ENCODE data around the gene PDCD1LG2. TPM values are rescaled to one million over a fixed set of nuclear protein-coding genes. Genes with fewer than 3 reads are reported as not detected.

PDCD1LG2 gene
- total RNA-seq, 2 experiments from 2014 or later: 0.44 to 1.0 TPM

GRCh38 chr9:5524090-5524489 lies 13.8 kb downstream of the PDCD1LG2 start:
- Mint-ChIP-seq H3K36me3 (no peaks in the 10 kb centered on the region), H3K4me1 (peaks cover 1% of the 10 kb centered on the region), H3K9me3 (no peaks in the 10 kb centered on the region), H3K27ac (no peak overlapping the region), H3K27me3 (no peaks in the 10 kb centered on the region), H3K4me3 (no peak overlapping the region)
- ATAC-seq (ENCODE audit: low read depth) (no peak), DNase-seq (no peak)
- POLR2A ChIA-PET: no interaction called here

GRCh38 chr9:5529683-5530221 lies 19.4 kb downstream of the PDCD1LG2 start:
- H3K27ac Mint-ChIP-seq: no peak overlapping the region
- POLR2A ChIA-PET: interaction anchor here (0.6 kb wide), 1 partner anchor 488 kb away, joined by 9 read pairs; no protein-coding TSS in a partner anchor
- H3K9me3 Mint-ChIP-seq: no peaks in the 10 kb centered on the region
- H3K36me3 Mint-ChIP-seq: no peaks in the 10 kb centered on the region
- no peaks in the 10 kb centered on the region for H3K27me3 Mint-ChIP-seq
- ATAC-seq (ENCODE audit: low read depth) (no peak), DNase-seq (no peak)
- no peak overlapping the region for H3K4me3 Mint-ChIP-seq
- H3K4me1 Mint-ChIP-seq: peaks cover 2% of the 10 kb centered on the region

GRCh38 chr9:5531101-5531882 lies 21.0 kb downstream of the PDCD1LG2 start:
- H3K9me3 Mint-ChIP-seq: no peaks in the 10 kb centered on the region
- DNase-seq (no peak), ATAC-seq (ENCODE audit: low read depth) (no peak)
- H3K27ac Mint-ChIP-seq: no peak overlapping the region
- H3K4me3 Mint-ChIP-seq: no peak overlapping the region
- H3K27me3 Mint-ChIP-seq: no peaks in the 10 kb centered on the region
- H3K36me3 Mint-ChIP-seq: no peaks in the 10 kb centered on the region
- peaks cover 2% of the 10 kb centered on the region for H3K4me1 Mint-ChIP-seq
- POLR2A ChIA-PET: no interaction called here

GRCh38 chr9:5532306-5532705 lies 22.0 kb downstream of the PDCD1LG2 start:
- Mint-ChIP-seq H3K4me3 (no peak overlapping the region), H3K27ac (no peak overlapping the region), H3K36me3 (no peaks in the 10 kb centered on the region), H3K27me3 (no peaks in the 10 kb centered on the region), H3K9me3 (no peaks in the 10 kb centered on the region), H3K4me1 (peaks cover 2% of the 10 kb centered on the region)
- ATAC-seq (ENCODE audit: low read depth): no peak
- DNase-seq: no peak
- POLR2A ChIA-PET: no interaction called here

GRCh38 chr9:5532790-5533189 lies 22.5 kb downstream of the PDCD1LG2 start:
- no peak overlapping the region for H3K27ac Mint-ChIP-seq
- no peaks in the 10 kb centered on the region for H3K36me3 Mint-ChIP-seq
- POLR2A ChIA-PET: no interaction called here
- DNase-seq (no peak), ATAC-seq (ENCODE audit: low read depth) (no peak)
- H3K4me3 Mint-ChIP-seq: no peak overlapping the region
- peaks cover 2% of the 10 kb centered on the region for H3K4me1 Mint-ChIP-seq
- no peaks in the 10 kb centered on the region for H3K9me3 Mint-ChIP-seq
- no peaks in the 10 kb centered on the region for H3K27me3 Mint-ChIP-seq

GRCh38 chr9:5536684-5537083 lies 26.4 kb downstream of the PDCD1LG2 start:
- Mint-ChIP-seq H3K36me3 (peaks cover 6% of the 10 kb centered on the region), H3K27me3 (no peaks in the 10 kb centered on the region), H3K4me1 (no peaks in the 10 kb centered on the region), H3K9me3 (no peaks in the 10 kb centered on the region), H3K4me3 (no peak overlapping the region), H3K27ac (no peak overlapping the region)
- DNase-seq: no peak
- POLR2A ChIA-PET: no interaction called here
- ATAC-seq (ENCODE audit: low read depth): no peak

- H3K27ac Mint-ChIP-seq: no peak overlapping the region
- peaks cover 1% of the 10 kb centered on the region for H3K9me3 Mint-ChIP-seq
- no peaks in the 10 kb centered on the region for H3K27me3 Mint-ChIP-seq
- H3K4me1 Mint-ChIP-seq: peaks cover 1% of the 10 kb centered on the region
- DNase-seq: no peak
- POLR2A ChIA-PET: no interaction called here
- H3K4me3 Mint-ChIP-seq: no peak overlapping the region
- ATAC-seq (ENCODE audit: low read depth): no peak
- H3K36me3 Mint-ChIP-seq: peaks cover 7% of the 10 kb centered on the region
These were observed 33.8 kb downstream of the PDCD1LG2 start for GRCh38 chr9:5543875-5544702.

- Mint-ChIP-seq H3K27ac (no peak overlapping the region), H3K4me1 (no peaks in the 10 kb centered on the region), H3K9me3 (no peaks in the 10 kb centered on the region), H3K27me3 (no peaks in the 10 kb centered on the region), H3K4me3 (no peak overlapping the region), H3K36me3 (peaks cover 2% of the 10 kb centered on the region)
- DNase-seq: no peak
- no peak for ATAC-seq (ENCODE audit: low read depth)
- POLR2A ChIA-PET: no interaction called here
These were observed 39.6 kb downstream of the PDCD1LG2 start for GRCh38 chr9:5549658-5550650.

- H3K27ac Mint-ChIP-seq: no peak overlapping the region
- H3K4me1 Mint-ChIP-seq: no peaks in the 10 kb centered on the region
- H3K27me3 Mint-ChIP-seq: no peaks in the 10 kb centered on the region
- POLR2A ChIA-PET: no interaction called here
- no peaks in the 10 kb centered on the region for H3K9me3 Mint-ChIP-seq
- no peak overlapping the region for H3K4me3 Mint-ChIP-seq
- peaks cover 1% of the 10 kb centered on the region for H3K36me3 Mint-ChIP-seq
- no peak for DNase-seq
- no peak for ATAC-seq (ENCODE audit: low read depth)
These were observed 41.2 kb downstream of the PDCD1LG2 start for GRCh38 chr9:5551368-5552150.

- POLR2A ChIA-PET: no interaction called here
- Mint-ChIP-seq H3K9me3 (no peaks in the 10 kb centered on the region), H3K27ac (no peak overlapping the region), H3K36me3 (peaks cover 5% of the 10 kb centered on the region), H3K27me3 (no peaks in the 10 kb centered on the region), H3K4me1 (peaks cover 6% of the 10 kb centered on the region), H3K4me3 (no peak overlapping the region)
- ATAC-seq (ENCODE audit: low read depth) (no peak), DNase-seq (no peak)
These were observed 42.0 kb downstream of the PDCD1LG2 start for GRCh38 chr9:5552301-5552700.

- POLR2A ChIA-PET: no interaction called here
- no peaks in the 10 kb centered on the region for H3K9me3 Mint-ChIP-seq
- peaks cover 15% of the 10 kb centered on the region for H3K4me1 Mint-ChIP-seq
- H3K4me3 Mint-ChIP-seq: no peak overlapping the region
- DNase-seq (no peak), ATAC-seq (ENCODE audit: low read depth) (no peak)
- no peak overlapping the region for H3K27ac Mint-ChIP-seq
- H3K36me3 Mint-ChIP-seq: peaks cover 6% of the 10 kb centered on the region
- no peaks in the 10 kb centered on the region for H3K27me3 Mint-ChIP-seq
These were observed 42.9 kb downstream of the PDCD1LG2 start for GRCh38 chr9:5553211-5553610.

GRCh38 chr9:5554254-5554653 lies 43.9 kb downstream of the PDCD1LG2 start:
- Mint-ChIP-seq H3K9me3 (no peaks in the 10 kb centered on the region), H3K27me3 (no peaks in the 10 kb centered on the region), H3K4me3 (no peak overlapping the region), H3K36me3 (peaks cover 10% of the 10 kb centered on the region), H3K27ac (no peak overlapping the region), H3K4me1 (peaks cover 23% of the 10 kb centered on the region)
- no peak for DNase-seq
- no peak for ATAC-seq (ENCODE audit: low read depth)
- POLR2A ChIA-PET: no interaction called here
